Measurements from ENCODE around the gene JARID2. TPM values are rescaled to one million over a fixed set of nuclear protein-coding genes. Genes with fewer than 3 reads are reported as not detected.

Gene JARID2
- total RNA-seq, 1 experiment from 2014 or later, result 23.6 TPM

DNA sequence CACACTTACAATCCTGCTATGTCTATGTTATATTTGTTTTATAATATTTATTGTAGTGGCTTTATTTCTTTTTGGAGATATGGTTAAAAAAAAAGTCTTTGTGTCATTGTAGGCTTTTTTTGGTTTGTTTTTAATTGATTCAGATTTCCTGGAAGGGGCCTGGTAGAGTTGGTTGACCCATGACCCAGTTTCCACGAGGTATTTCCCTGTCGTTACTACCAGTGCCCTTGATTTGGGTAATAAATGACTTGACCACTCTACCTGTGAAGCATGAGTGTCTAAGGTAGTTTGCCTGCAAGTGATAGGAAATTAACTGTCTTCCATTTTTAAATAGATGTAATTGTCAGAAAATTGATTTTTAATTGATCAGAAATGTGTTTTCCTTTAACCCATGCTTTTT, 121.0 kb downstream of the JARID2 start:
- BruUV-seq (replicated peaks), result no TSS peak
- no peak overlapping the region for H2AFZ ChIP-seq (ENCODE audit: low read depth, low read length, poor library complexity, severe bottlenecking)
- POLR2A ChIA-PET, result no interaction called here
- H3K9me2 ChIP-seq (ENCODE audit: insufficient read depth), result no peaks in the 10 kb centered on the region
- CTCF ChIA-PET, result no interaction called here
- H4K20me1 ChIP-seq (ENCODE audit: insufficient read depth), result no peaks in the 10 kb centered on the region
- no peaks in the 10 kb centered on the region for H3K9me3 ChIP-seq (ENCODE audit: control insufficient read depth in 1 of 2, insufficient read depth in 1 of 2, low read depth in 1 of 2, low read length in 2 of 2)
- RAD21 ChIA-PET (ENCODE audit: low non-redundant PET in 1 of 2, low total read pairs in 2 of 2, uncharacterized antibody in 2 of 2, unreplicated experiment in 2 of 2), result no interaction called here
- no peaks in the 10 kb centered on the region for H3K36me3 ChIP-seq (ENCODE audit: control insufficient read depth in 1 of 2, insufficient read depth in 2 of 2, low read length in 2 of 2)
- no peaks in the 10 kb centered on the region for H3K27me3 ChIP-seq (ENCODE audit: insufficient read depth, low read length)
- H3K4me2 ChIP-seq (ENCODE audit: low read length), result no peak overlapping the region
- peaks cover 0 to 5% of the 10 kb centered on the region in 2 experiments; a peak in 1 of 4 replicates for H3K4me1 ChIP-seq (ENCODE audit: control insufficient read depth in 1 of 2, insufficient read depth in 2 of 2, low read length in 2 of 2)
- intact Hi-C loops (cut with micrococcal nuclease), result no loop called here
- H3K79me2 ChIP-seq (ENCODE audit: insufficient read depth, low read length), result peaks cover 80% of the 10 kb centered on the region
- no peak overlapping the region for H3K27ac ChIP-seq (ENCODE audit: low read depth, low read length)
- ATAC-seq (no peak), DNase-seq (ENCODE audit: low read depth, low spot score) (no peak)
- no peak for TF ChIP-seq CBX3 (IDR thresholded peaks at IDR 0.05; ENCODE audit: low read depth)
- TF ChIP-seq ZNF274 (IDR thresholded peaks at IDR 0.05; ENCODE audit: low read depth, low read length), result no peak
- TF ChIP-seq EZH2 (IDR thresholded peaks at IDR 0.05), result no peak
- no peak for TF ChIP-seq SIN3A (IDR thresholded peaks at IDR 0.05; ENCODE audit: low read depth)
- TF ChIP-seq EGR1 (IDR thresholded peaks at IDR 0.05; ENCODE audit: low read depth), result no peak
- TF ChIP-seq EZH2phosphoT487 (IDR thresholded peaks at IDR 0.05; ENCODE audit: borderline replicate concordance), result no peak
- TF ChIP-seq POLR2AphosphoS5 (IDR thresholded peaks at IDR 0.05; ENCODE audit: low read depth, low read length), result no peak
- TF ChIP-seq, protein P1, sequence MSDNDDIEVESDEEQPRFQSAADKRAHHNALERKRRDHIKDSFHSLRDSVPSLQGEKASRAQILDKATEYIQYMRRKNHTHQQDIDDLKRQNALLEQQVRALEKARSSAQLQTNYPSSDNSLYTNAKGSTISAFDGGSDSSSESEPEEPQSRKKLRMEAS (IDR thresholded peaks at IDR 0.05), result no peak
- no peak for TF ChIP-seq SRF (IDR thresholded peaks at IDR 0.05; ENCODE audit: low read depth)
- TF ChIP-seq FOSL1 (IDR thresholded peaks at IDR 0.05; ENCODE audit: low read depth), result no peak
- TF ChIP-seq, protein P2, sequence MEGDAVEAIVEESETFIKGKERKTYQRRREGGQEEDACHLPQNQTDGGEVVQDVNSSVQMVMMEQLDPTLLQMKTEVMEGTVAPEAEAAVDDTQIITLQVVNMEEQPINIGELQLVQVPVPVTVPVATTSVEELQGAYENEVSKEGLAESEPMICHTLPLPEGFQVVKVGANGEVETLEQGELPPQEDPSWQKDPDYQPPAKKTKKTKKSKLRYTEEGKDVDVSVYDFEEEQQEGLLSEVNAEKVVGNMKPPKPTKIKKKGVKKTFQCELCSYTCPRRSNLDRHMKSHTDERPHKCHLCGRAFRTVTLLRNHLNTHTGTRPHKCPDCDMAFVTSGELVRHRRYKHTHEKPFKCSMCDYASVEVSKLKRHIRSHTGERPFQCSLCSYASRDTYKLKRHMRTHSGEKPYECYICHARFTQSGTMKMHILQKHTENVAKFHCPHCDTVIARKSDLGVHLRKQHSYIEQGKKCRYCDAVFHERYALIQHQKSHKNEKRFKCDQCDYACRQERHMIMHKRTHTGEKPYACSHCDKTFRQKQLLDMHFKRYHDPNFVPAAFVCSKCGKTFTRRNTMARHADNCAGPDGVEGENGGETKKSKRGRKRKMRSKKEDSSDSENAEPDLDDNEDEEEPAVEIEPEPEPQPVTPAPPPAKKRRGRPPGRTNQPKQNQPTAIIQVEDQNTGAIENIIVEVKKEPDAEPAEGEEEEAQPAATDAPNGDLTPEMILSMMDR (IDR thresholded peaks at IDR 0.05 in 2 of 3, conservative IDR thresholded peaks at IDR 0.05 in 1 of 3; ENCODE audit: borderline replicate concordance in 1 of 3, insufficient read depth in 1 of 3, low read depth in 2 of 3, low read length in 2 of 3), result no peak
- TF ChIP-seq JUND (IDR thresholded peaks at IDR 0.05), result no peak
- no peak for TF ChIP-seq ZFX (IDR thresholded peaks at IDR 0.05)
- no peak for TF ChIP-seq SP1 (IDR thresholded peaks at IDR 0.05; ENCODE audit: low read depth)
- TF ChIP-seq CEBPB (IDR thresholded peaks at IDR 0.05; ENCODE audit: low read depth), result no peak
- TF ChIP-seq, protein P3, sequence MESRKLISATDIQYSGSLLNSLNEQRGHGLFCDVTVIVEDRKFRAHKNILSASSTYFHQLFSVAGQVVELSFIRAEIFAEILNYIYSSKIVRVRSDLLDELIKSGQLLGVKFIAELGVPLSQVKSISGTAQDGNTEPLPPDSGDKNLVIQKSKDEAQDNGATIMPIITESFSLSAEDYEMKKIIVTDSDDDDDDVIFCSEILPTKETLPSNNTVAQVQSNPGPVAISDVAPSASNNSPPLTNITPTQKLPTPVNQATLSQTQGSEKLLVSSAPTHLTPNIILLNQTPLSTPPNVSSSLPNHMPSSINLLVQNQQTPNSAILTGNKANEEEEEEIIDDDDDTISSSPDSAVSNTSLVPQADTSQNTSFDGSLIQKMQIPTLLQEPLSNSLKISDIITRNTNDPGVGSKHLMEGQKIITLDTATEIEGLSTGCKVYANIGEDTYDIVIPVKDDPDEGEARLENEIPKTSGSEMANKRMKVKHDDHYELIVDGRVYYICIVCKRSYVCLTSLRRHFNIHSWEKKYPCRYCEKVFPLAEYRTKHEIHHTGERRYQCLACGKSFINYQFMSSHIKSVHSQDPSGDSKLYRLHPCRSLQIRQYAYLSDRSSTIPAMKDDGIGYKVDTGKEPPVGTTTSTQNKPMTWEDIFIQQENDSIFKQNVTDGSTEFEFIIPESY (IDR thresholded peaks at IDR 0.05; ENCODE audit: extremely low read depth, insufficient replicate concordance, low read length), result no peak
- TF ChIP-seq, protein P4, sequence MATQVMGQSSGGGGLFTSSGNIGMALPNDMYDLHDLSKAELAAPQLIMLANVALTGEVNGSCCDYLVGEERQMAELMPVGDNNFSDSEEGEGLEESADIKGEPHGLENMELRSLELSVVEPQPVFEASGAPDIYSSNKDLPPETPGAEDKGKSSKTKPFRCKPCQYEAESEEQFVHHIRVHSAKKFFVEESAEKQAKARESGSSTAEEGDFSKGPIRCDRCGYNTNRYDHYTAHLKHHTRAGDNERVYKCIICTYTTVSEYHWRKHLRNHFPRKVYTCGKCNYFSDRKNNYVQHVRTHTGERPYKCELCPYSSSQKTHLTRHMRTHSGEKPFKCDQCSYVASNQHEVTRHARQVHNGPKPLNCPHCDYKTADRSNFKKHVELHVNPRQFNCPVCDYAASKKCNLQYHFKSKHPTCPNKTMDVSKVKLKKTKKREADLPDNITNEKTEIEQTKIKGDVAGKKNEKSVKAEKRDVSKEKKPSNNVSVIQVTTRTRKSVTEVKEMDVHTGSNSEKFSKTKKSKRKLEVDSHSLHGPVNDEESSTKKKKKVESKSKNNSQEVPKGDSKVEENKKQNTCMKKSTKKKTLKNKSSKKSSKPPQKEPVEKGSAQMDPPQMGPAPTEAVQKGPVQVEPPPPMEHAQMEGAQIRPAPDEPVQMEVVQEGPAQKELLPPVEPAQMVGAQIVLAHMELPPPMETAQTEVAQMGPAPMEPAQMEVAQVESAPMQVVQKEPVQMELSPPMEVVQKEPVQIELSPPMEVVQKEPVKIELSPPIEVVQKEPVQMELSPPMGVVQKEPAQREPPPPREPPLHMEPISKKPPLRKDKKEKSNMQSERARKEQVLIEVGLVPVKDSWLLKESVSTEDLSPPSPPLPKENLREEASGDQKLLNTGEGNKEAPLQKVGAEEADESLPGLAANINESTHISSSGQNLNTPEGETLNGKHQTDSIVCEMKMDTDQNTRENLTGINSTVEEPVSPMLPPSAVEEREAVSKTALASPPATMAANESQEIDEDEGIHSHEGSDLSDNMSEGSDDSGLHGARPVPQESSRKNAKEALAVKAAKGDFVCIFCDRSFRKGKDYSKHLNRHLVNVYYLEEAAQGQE (IDR thresholded peaks at IDR 0.05; ENCODE audit: low read depth), result no peak
- no peak for TF ChIP-seq RAD21 (IDR thresholded peaks at IDR 0.05; ENCODE audit: low read depth)
- TF ChIP-seq YY1 (IDR thresholded peaks at IDR 0.05; ENCODE audit: extremely low read depth, insufficient replicate concordance, low read depth, low read length), result no peak
- TF ChIP-seq, protein P5, sequence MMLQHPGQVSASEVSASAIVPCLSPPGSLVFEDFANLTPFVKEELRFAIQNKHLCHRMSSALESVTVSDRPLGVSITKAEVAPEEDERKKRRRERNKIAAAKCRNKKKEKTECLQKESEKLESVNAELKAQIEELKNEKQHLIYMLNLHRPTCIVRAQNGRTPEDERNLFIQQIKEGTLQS (IDR thresholded peaks at IDR 0.05), result no peak
- H3K4me3 ChIP-seq (replicated peaks in 1 of 2; ENCODE audit: low read depth in 1 of 2, low read length in 2 of 2), result no peak overlapping the region
- no peak overlapping the region for H3K9ac ChIP-seq (ENCODE audit: low read length)
